GM12874 (cell line): ENCODE measurements around the gene PCDHGA5.
A peak's percentile ranks its signal among the peaks of the same experiment; 100 is the strongest.

Experiments
- CTCF ChIP-seq: IDR thresholded peaks from 2 replicates; pipeline ENCODE4 v1.5.1; 2011; ENCODE audit warnings: low read depth, mild to moderate bottlenecking, control low read depth, low read length, moderate library complexity; ENCODE audit not compliant: insufficient read depth

PCDHGA5 gene

GRCh38 chr5:141345327-141345726, 18.6 kb upstream of the PCDHGA5 start:
- TF ChIP-seq CTCF = no peak

- peak; percentile 61 for TF ChIP-seq CTCF
Observed at GRCh38 chr5:141349917-141350619, 13.9 kb upstream of the PCDHGA5 start, which contains the start of gene PCDHGB1. Gene PCDHGB1, plus strand, starts transcription at chr5:141350099. Its CDS starts 162 bp downstream, at chr5:141350261.

- no peak for TF ChIP-seq CTCF
Observed at GRCh38 chr5:141351591-141351990, 12.4 kb upstream of the PCDHGA5 start.

GRCh38 chr5:141354900-141355469, 9.0 kb upstream of the PCDHGA5 start, which contains the start of gene PCDHGA4:
Gene PCDHGA4, plus strand, starts transcription at chr5:141355021. Its CDS starts 87 bp downstream, at chr5:141355108.
- TF ChIP-seq CTCF = peak; percentile 34

- no peak for TF ChIP-seq CTCF
Observed at GRCh38 chr5:141355641-141356040, 8.3 kb upstream of the PCDHGA5 start.

- no peak for TF ChIP-seq CTCF
Observed at GRCh38 chr5:141356133-141356532, 7.8 kb upstream of the PCDHGA5 start.

- TF ChIP-seq CTCF = no peak
Observed at GRCh38 chr5:141356950-141357349, 7.0 kb upstream of the PCDHGA5 start.
